ENCODE data around the gene VWA5B2.

DNA sequence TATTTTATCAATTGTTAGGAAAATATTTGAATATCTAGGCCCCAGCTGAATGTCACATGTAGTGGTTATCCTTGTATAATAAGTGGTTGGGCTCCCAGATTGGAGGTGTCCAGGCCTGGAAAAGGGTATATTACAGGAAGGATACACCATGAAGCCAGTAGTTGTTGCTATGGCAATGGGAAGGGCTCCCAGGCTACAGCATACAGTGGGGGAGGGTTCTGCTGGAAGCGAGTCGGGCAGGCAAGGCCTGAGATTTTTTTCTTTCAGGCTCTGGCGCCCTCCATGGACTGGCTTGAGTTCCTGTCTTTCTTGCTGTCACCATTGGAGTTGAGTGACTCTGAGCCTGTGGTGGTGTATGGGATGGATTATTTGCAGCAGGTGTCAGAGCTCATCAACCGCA lies 55.3 kb downstream of the VWA5B2 start:
- no peak for TF ChIP-seq BACH1 (tag; IDR thresholded peaks at IDR 0.05)
- no peak for TF ChIP-seq EZH2 (IDR thresholded peaks at IDR 0.05; ENCODE audit: borderline replicate concordance, low read depth, low read length)
- TF ChIP-seq, protein P1, sequence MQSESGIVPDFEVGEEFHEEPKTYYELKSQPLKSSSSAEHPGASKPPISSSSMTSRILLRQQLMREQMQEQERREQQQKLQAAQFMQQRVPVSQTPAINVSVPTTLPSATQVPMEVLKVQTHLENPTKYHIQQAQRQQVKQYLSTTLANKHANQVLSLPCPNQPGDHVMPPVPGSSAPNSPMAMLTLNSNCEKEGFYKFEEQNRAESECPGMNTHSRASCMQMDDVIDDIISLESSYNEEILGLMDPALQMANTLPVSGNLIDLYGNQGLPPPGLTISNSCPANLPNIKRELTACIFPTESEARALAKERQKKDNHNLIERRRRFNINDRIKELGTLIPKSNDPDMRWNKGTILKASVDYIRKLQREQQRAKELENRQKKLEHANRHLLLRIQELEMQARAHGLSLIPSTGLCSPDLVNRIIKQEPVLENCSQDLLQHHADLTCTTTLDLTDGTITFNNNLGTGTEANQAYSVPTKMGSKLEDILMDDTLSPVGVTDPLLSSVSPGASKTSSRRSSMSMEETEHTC (IDR thresholded peaks at IDR 0.05), result no peak
- TF ChIP-seq, protein P2, sequence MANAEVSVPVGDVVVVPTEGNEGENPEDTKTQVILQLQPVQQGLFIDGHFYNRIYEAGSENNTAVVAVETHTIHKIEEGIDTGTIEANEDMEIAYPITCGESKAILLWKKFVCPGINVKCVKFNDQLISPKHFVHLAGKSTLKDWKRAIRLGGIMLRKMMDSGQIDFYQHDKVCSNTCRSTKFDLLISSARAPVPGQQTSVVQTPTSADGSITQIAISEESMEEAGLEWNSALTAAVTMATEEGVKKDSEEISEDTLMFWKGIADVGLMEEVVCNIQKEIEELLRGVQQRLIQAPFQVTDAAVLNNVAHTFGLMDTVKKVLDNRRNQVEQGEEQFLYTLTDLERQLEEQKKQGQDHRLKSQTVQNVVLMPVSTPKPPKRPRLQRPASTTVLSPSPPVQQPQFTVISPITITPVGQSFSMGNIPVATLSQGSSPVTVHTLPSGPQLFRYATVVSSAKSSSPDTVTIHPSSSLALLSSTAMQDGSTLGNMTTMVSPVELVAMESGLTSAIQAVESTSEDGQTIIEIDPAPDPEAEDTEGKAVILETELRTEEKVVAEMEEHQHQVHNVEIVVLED (CRISPR knock-in tag; IDR thresholded peaks at IDR 0.05), result no peak
- TF ChIP-seq ZBTB17 (CRISPR knock-in tag; IDR thresholded peaks at IDR 0.05), result no peak
- TF ChIP-seq NFIC (IDR thresholded peaks at IDR 0.05), result no peak
- TF ChIP-seq MAZ (CRISPR knock-in tag; conservative IDR thresholded peaks at IDR 0.05 in 1 of 2, IDR thresholded peaks at IDR 0.05 in 1 of 2), result no peak
- TF ChIP-seq, protein P3, sequence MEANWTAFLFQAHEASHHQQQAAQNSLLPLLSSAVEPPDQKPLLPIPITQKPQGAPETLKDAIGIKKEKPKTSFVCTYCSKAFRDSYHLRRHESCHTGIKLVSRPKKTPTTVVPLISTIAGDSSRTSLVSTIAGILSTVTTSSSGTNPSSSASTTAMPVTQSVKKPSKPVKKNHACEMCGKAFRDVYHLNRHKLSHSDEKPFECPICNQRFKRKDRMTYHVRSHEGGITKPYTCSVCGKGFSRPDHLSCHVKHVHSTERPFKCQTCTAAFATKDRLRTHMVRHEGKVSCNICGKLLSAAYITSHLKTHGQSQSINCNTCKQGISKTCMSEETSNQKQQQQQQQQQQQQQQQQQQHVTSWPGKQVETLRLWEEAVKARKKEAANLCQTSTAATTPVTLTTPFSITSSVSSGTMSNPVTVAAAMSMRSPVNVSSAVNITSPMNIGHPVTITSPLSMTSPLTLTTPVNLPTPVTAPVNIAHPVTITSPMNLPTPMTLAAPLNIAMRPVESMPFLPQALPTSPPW (CRISPR knock-in tag; IDR thresholded peaks at IDR 0.05), result no peak
- TF ChIP-seq, protein P4, sequence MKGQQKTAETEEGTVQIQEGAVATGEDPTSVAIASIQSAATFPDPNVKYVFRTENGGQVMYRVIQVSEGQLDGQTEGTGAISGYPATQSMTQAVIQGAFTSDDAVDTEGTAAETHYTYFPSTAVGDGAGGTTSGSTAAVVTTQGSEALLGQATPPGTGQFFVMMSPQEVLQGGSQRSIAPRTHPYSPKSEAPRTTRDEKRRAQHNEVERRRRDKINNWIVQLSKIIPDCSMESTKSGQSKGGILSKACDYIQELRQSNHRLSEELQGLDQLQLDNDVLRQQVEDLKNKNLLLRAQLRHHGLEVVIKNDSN (CRISPR knock-in tag; IDR thresholded peaks at IDR 0.05), result no peak
- TF ChIP-seq, protein P5, sequence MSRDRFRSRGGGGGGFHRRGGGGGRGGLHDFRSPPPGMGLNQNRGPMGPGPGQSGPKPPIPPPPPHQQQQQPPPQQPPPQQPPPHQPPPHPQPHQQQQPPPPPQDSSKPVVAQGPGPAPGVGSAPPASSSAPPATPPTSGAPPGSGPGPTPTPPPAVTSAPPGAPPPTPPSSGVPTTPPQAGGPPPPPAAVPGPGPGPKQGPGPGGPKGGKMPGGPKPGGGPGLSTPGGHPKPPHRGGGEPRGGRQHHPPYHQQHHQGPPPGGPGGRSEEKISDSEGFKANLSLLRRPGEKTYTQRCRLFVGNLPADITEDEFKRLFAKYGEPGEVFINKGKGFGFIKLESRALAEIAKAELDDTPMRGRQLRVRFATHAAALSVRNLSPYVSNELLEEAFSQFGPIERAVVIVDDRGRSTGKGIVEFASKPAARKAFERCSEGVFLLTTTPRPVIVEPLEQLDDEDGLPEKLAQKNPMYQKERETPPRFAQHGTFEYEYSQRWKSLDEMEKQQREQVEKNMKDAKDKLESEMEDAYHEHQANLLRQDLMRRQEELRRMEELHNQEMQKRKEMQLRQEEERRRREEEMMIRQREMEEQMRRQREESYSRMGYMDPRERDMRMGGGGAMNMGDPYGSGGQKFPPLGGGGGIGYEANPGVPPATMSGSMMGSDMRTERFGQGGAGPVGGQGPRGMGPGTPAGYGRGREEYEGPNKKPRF (IDR thresholded peaks at IDR 0.05; ENCODE audit: low read depth, low read length), result no peak
- TF ChIP-seq, protein P6, sequence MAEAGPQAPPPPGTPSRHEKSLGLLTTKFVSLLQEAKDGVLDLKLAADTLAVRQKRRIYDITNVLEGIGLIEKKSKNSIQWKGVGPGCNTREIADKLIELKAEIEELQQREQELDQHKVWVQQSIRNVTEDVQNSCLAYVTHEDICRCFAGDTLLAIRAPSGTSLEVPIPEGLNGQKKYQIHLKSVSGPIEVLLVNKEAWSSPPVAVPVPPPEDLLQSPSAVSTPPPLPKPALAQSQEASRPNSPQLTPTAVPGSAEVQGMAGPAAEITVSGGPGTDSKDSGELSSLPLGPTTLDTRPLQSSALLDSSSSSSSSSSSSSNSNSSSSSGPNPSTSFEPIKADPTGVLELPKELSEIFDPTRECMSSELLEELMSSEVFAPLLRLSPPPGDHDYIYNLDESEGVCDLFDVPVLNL (CRISPR knock-in tag; IDR thresholded peaks at IDR 0.05; ENCODE audit: low read depth), result no peak

Data from K562 (cell line).